ENCODE data around the gene STBD1.
"Not testable (repeated sequence)": the region's sequence is repeated elsewhere in the genome, so short reads cannot be mapped to it uniquely, and the experiment has no call there.

Gene STBD1

GRCh38 chr4:76315267-76315918 is 8.9 kb downstream of the STBD1 start:
- DNase-seq (ENCODE audit: insufficient read length, low spot score) = no peak
- no peak for FAIRE-seq

- FAIRE-seq = no peak
- no peak for DNase-seq (ENCODE audit: insufficient read length, low spot score)
These were observed 9.6 kb downstream of the STBD1 start for GRCh38 chr4:76316131-76316530.

GRCh38 chr4:76322236-76322635 is 15.7 kb downstream of the STBD1 start:
- no peak for FAIRE-seq
- DNase-seq (ENCODE audit: insufficient read length, low spot score) = no peak

DNA sequence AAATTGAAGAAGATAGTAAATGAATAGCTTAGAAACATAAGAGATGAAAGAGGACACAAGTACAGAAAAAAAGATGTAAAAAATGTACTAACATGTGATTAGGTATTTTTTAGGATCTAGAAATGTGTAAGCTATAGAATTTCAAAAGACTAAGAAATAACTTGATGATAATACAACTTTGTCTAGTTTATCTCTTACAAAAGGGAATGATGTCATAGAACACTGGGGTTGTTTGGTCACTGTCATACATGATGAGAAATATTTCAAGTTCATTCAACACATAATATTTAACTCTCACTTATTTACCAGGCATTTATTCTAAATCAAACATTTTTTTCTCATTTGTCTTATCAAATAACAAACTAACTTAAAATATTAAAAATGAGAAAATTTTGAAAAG is 18.5 kb downstream of the STBD1 start:
- DNase-seq (ENCODE audit: insufficient read length, low spot score) = no peak
- no peak for FAIRE-seq

- FAIRE-seq = no peak
- DNase-seq (ENCODE audit: insufficient read length, low spot score) = no peak
These were observed 20.0 kb downstream of the STBD1 start for GRCh38 chr4:76326515-76326914.

DNA sequence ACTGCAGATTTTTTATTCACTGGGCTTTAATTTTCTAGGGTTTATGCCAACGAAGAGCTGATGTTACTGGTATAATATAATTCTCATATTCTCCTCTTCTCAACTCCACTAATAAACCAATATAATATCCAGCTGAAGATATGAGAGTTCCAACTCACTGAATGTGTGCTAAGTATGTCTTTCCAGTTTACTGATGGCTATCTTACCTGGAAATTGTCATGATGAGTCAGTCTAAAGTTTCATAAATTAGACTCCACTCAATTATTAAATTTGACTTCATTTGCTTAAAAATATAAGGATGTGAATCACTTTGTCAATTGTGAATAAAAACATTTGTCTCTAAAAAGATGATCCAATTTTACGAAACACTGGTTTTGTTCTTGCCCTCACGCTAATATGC is 28.4 kb downstream of the STBD1 start:
- no peak for FAIRE-seq

DNA sequence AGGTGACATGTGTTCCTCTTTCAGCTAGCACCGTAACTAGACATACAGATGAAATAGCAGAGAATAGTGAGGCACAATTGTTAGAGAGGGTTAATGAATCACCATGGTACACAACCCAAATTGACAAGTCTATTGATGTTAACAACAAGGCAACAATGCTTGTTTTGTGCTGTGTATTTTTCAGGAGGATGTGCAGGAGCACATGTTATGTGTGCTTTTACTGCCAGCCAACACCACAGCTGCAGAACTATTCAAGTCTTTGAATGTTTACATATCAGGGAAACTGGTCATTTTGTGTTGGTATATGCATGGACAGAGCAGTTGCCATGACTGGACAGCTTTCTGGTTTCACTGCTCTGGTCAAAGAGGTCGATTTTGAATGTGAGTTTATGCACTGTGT is 32.8 kb downstream of the STBD1 start:
- DNase-seq (ENCODE audit: insufficient read length, low spot score) (no peak), FAIRE-seq (no peak)

More for the DNA sequence above, 28.4 kb downstream of the STBD1 start:
- no peak for DNase-seq (ENCODE audit: insufficient read length, low spot score)

GRCh38 chr4:76341063-76341462 is 34.5 kb downstream of the STBD1 start:
- no peak for FAIRE-seq
- no peak for DNase-seq (ENCODE audit: insufficient read length, low spot score)

DNA sequence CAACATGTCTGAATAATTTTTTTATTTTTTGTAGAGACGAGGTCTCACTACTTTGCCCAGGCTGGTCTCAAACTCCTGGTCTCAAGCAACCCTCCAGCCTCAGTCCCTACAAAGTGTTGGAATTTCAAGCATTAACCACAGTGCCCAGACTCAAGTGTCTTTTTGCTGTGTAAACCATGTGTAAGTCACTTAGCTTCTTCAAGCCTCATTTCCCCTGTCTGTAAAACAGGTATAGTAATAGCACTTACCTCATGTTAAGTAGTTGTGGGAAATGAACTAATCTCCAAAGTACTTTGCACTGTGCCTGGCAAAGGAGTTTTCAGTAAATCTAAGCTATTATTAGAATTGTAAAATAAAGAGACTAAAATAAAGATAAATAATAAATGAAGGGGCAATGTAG is 35.7 kb downstream of the STBD1 start:
- no peak for FAIRE-seq
- DNase-seq (ENCODE audit: insufficient read length, low spot score) = no peak

GRCh38 chr4:76342803-76343202 is 36.3 kb downstream of the STBD1 start:
- no peak for FAIRE-seq

DNA sequence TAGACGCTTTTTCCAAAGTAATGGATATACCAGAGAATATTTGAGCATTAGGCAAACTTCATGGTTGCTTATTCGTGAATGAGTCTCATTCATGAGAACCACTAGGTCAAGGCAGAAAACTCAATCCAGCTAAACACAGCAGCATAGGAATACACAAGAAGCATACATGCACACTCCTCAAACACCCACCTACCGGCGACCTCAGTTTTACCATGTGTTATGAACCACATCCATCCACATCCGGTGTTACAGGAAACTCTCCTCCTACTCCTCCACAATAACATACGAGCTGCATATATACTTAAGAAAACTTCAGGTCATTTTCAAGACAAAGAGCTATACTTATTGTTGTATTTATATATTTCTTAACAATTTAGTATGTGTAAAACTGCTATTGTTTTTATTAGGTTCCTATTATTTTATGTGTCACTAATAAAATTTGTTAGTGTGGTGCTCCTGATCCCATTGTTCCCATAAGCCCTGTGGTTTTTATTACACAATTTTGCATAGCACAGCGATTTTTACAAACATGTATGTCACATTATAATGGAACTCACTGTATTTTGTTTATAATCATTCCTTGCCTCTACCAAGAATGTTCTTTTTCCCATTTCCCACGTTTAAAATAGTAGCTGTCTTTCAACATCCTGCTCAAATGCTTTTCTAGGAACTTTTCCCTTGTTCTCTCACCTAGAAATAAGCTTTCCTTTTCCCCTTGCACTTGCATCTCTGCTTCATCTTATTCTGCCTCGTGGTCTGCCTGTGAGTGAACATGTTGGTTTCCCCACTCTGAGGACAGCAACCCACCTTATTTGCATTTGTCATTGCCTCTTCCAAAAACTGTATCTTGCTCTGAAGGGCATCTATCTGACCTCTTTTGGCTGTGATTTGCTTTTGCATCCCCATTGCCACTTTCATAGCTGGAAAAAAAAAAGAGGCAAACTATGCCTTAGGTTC is 48.3 kb downstream of the STBD1 start:
- no peak for DNase-seq (ENCODE audit: insufficient read length, low spot score)
- FAIRE-seq = no peak

More at GRCh38 chr4:76342803-76343202, 36.3 kb downstream of the STBD1 start:
- no peak for DNase-seq (ENCODE audit: insufficient read length, low spot score)

- FAIRE-seq (no peak), DNase-seq (ENCODE audit: insufficient read length, low spot score) (no peak)
These were observed 51.4 kb downstream of the STBD1 start for GRCh38 chr4:76357981-76358380.

GRCh38 chr4:76359881-76360466 is 53.4 kb downstream of the STBD1 start:
- not testable (repeated sequence) for FAIRE-seq

More at GRCh38 chr4:76359881-76360466, 53.4 kb downstream of the STBD1 start:
- not testable (repeated sequence) for DNase-seq (ENCODE audit: insufficient read length, low spot score)

Data from GM19239 (cell line).